ENCODE results near the gene HSPG2.

The HSPG2 gene

GRCh38 chr1:21847223-21848205, 89.6 kb downstream of the HSPG2 start:
- TF ChIP-seq CEBPB (IDR thresholded peaks at IDR 0.05) = no peak
- no peak for TF ChIP-seq TCF12 (IDR thresholded peaks at IDR 0.05; ENCODE audit: low read depth)

- TF ChIP-seq EGR1 (IDR thresholded peaks at IDR 0.05) = no peak
- no peak for TF ChIP-seq TEAD4 (IDR thresholded peaks at IDR 0.05)
- TF ChIP-seq ZBTB7A (IDR thresholded peaks at IDR 0.05; ENCODE audit: low read depth) = no peak
- TF ChIP-seq REST (IDR thresholded peaks at IDR 0.05; ENCODE audit: low read depth) = no peak
- no peak for TF ChIP-seq FOXM1 (IDR thresholded peaks at IDR 0.05; ENCODE audit: borderline replicate concordance, low read depth)
- TF ChIP-seq CREB1 (IDR thresholded peaks at IDR 0.05; ENCODE audit: low read depth) = no peak
- TF ChIP-seq NFIC (IDR thresholded peaks at IDR 0.05) = no peak
Observed at GRCh38 chr1:21845646-21846641, 91.2 kb downstream of the HSPG2 start.

GRCh38 chr1:21843996-21844395, 93.1 kb downstream of the HSPG2 start:
- TF ChIP-seq TAF1 (IDR thresholded peaks at IDR 0.05; ENCODE audit: low read depth) = no peak
- no peak for TF ChIP-seq CREB1 (IDR thresholded peaks at IDR 0.05; ENCODE audit: low read depth)
- no peak for TF ChIP-seq EGR1 (IDR thresholded peaks at IDR 0.05)
- TF ChIP-seq CEBPB (IDR thresholded peaks at IDR 0.05) = no peak
- no peak for TF ChIP-seq EP300 (IDR thresholded peaks at IDR 0.05; ENCODE audit: borderline replicate concordance)
- no peak for TF ChIP-seq NFIC (IDR thresholded peaks at IDR 0.05)
- no peak for TF ChIP-seq YY1 (IDR thresholded peaks at IDR 0.05; ENCODE audit: low read depth)
- no peak for TF ChIP-seq RAD21 (IDR thresholded peaks at IDR 0.05; ENCODE audit: low read depth)
- no peak for TF ChIP-seq MAX (IDR thresholded peaks at IDR 0.05)

- no peak for TF ChIP-seq ZBTB7A (IDR thresholded peaks at IDR 0.05; ENCODE audit: low read depth)
- no peak for TF ChIP-seq NFIC (IDR thresholded peaks at IDR 0.05)
- no peak for TF ChIP-seq MAX (IDR thresholded peaks at IDR 0.05)
- no peak for TF ChIP-seq EGR1 (IDR thresholded peaks at IDR 0.05)
- TF ChIP-seq YY1 (IDR thresholded peaks at IDR 0.05; ENCODE audit: low read depth) = no peak
- no peak for TF ChIP-seq CEBPB (IDR thresholded peaks at IDR 0.05)
- TF ChIP-seq FOXM1 (IDR thresholded peaks at IDR 0.05; ENCODE audit: borderline replicate concordance, low read depth) = no peak
- TF ChIP-seq TCF12 (IDR thresholded peaks at IDR 0.05; ENCODE audit: low read depth) = no peak
- TF ChIP-seq USF1 (IDR thresholded peaks at IDR 0.05) = no peak
- TF ChIP-seq REST (IDR thresholded peaks at IDR 0.05; ENCODE audit: low read depth) = no peak
- no peak for TF ChIP-seq EP300 (IDR thresholded peaks at IDR 0.05; ENCODE audit: borderline replicate concordance)
- TF ChIP-seq TAF1 (IDR thresholded peaks at IDR 0.05; ENCODE audit: low read depth) = no peak
- TF ChIP-seq RAD21 (IDR thresholded peaks at IDR 0.05; ENCODE audit: low read depth) = no peak
- no peak for TF ChIP-seq TEAD4 (IDR thresholded peaks at IDR 0.05)
- TF ChIP-seq CREB1 (IDR thresholded peaks at IDR 0.05; ENCODE audit: low read depth) = no peak
Observed at GRCh38 chr1:21843208-21843607, 93.9 kb downstream of the HSPG2 start.

GRCh38 chr1:21842606-21843162, 94.4 kb downstream of the HSPG2 start:
- no peak for TF ChIP-seq TEAD4 (IDR thresholded peaks at IDR 0.05)
